Ramos (cell line): ENCODE results near the gene DNAAF8.
"Not testable (repeated sequence)": the region's sequence is repeated elsewhere in the genome, so short reads cannot be mapped to it uniquely, and the experiment has no call there.

ENCODE experiments used
- in situ Hi-C: fragments of 300-500 bp; cut with MboI; formaldehyde crosslinking; loops from one replicate; pipeline ENCODE4 v1.14.3; 2022; ENCODE audit warnings: low sequenced_read_pairs; ENCODE audit not compliant: unreplicated experiment

The DNAAF8 gene

GRCh38 chr16:4714996-4715395 lies 19.3 kb upstream of the DNAAF8 start:
- in situ Hi-C loops = loop anchor here (10.0 kb wide), 1 partner anchor 230 kb away; no protein-coding TSS in a partner anchor

- in situ Hi-C loops = loop anchor here (10.0 kb wide), 1 partner anchor 226 kb away; no protein-coding TSS in a partner anchor
Measured at GRCh38 chr16:4718466-4718865, 15.9 kb upstream of the DNAAF8 start.

DNA sequence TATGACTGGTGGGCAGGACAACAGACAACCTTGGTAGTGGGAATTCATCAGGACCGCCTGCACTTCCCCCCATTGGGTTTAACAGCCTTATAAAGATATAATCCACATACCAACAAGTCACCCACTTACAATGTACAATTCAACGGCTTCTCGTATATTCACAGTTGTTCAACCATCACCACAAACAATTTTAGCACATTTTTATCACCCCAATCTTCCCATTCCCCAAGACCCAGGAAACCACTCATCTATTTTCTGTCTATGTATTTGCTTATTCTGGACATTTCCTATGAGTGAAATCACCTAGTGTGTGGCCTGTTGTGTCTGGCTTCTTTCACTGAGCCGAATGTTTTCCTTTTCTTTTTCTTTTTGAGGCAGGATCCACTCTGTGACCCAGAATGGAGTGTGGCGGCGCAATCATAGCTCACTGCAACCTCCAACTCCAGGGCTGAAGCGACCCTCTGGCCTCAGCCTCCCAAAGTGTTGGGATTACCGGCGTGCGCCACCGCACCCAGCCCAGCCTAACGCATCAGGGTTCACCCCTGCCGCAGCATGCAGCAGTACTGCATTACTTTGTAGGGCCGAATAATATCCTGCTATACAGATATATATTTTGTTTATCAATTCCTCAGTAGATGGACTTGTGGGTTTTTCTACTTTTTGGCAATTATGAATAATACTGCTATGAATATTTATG lies 11.1 kb upstream of the DNAAF8 start:
- in situ Hi-C loops = no loop called here

GRCh38 chr16:4724661-4725270 lies 9.6 kb upstream of the DNAAF8 start:
- in situ Hi-C loops = no loop called here

DNA sequence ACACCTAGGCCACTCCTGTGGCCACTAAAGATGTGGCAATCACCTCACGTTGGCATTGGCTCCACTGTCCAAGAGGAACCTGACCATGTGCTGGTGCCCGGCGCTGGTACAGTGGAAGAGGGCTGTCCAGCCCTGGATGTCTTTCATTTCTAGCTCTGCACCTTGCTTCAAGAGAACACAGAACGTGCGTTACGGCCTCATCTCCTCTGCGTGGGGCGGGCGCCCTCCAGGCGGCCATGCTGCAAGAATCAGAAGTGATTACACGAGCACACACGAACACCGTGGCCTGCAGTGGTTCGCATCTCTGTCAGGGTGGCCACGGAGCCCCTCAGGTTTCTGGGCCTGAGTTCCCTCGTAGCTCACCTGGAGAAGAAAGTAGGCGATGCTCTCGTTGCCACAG lies 7.7 kb upstream of the DNAAF8 start:
- in situ Hi-C loops = no loop called here

DNA sequence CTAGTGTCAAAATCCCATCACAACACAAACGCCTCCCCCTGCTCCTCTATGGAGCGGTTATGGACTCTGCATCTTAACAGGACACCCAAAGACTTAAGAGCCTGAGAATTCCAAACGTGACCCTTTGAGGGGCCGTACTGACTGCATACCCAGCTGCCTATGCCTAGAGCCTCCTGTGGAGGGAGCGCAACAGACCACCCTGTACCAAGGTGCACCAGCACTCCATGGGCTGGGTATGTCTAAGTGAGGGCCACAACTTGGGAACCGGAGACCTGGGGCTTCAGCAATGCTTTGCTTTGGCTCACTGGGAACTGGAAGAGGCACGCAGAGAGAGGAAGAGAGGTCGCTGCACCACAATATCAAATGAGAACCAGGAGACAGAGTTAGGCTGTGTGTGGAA lies 5.7 kb upstream of the DNAAF8 start:
- in situ Hi-C loops = no loop called here

DNA sequence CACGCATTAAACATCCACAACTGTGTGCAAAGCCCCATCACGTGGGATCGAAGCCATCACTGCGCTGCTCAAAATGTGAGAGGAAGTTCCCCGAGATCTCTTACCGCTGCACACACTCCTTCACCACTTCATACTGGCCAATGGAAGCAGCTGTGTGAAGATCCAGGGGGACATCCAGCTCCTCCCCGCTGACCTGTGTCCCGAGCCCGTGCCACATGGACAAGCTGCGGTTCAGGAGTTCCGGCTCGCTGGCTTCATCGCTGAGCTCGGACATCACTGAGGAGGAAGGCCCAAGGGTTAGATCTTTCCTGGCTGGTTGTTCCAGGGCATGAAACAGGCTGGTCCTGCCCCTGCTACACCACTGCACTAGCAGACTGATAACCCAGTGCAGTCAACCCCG lies 4.5 kb upstream of the DNAAF8 start:
- in situ Hi-C loops = no loop called here

DNA sequence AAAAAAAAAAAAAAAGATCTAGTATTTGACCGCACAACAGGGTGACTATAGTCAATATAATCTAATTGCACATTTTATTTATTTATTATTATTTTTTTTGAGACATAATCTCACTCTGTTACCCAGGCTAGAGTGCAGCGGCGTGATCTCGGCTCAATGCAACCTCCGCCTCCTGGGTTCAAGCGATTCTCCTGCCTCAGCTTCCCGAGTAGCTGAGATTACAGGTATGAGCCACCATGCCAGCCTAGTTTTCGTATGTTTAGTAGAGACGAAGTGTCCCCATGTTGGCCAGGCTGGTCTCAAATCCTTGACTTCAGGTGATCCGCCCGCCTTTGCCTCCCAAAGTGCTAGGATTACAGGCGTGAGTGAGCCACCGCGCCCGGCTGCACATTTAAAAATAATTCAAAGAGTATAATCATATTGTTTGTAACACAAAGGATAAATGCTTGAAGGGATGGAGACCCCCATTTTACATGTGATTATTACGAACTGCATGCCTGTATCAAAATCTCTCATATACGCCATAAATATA lies 1.1 kb upstream of the DNAAF8 start:
- in situ Hi-C loops = no loop called here

- in situ Hi-C loops = no loop called here
Measured at GRCh38 chr16:4733747-4734062, 632 bp upstream of the DNAAF8 start.

DNA sequence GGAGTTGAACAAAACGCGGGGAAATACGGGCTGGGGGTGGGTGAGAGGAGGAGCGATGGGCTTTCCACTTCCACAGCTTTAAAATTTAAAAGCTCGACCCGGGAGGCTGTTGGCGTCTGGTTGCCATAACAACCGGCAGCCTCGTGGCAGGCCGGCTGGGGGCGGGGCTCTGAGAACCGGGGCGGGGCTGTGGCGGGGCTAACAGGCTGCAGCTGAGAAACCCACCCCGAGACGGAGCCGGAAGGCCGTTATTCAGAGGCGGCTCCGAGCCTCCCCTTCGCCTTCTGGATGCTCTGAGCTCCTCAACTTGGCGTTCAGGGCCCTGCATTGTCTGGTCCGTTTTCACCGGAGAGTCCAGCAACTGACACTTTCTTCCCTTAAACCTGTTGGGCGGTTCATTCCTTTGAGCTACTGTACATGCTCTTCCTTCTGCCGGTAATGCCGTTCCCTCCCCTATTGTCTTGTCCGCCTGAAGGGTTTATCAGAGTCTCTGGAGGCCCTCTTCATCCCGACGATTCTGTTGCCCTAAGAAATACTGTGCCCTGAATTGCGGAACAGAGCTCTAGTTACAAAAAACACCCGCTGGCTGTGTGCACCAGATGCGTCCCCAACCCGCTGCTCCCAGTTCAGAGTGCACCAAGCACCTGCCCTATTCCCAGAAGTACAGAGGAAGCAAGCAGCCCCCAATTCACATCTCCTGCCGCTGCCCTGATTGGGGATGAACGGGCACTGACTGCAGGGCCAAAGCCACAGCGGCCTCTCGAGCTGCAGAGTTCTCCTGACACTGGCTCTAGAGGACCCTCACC lies 596 bp downstream of the DNAAF8 start:
- in situ Hi-C loops = no loop called here

- in situ Hi-C loops = no loop called here
Measured at GRCh38 chr16:4736546-4736945, 2.2 kb downstream of the DNAAF8 start.

DNA sequence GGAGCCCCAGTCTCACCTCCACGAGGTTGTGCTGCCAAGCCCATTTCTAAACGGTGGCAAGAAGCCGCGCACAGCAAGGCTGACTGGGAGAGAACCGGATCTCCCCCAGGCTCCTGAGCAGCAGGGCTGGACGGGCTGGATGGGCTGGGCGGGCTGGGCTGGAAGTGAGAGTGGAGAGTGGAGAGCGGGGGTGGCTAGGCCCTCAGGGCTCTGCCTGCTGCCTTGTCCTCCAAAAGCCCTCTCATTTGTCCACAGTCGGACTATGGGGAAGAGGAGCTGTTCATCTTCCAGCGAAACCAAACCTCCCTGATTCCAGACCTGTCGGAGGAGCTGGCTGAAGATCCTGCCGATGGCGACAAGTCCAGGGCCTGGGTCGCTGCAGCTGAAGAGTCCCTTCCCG lies 3.2 kb downstream of the DNAAF8 start:
- in situ Hi-C loops = no loop called here

GRCh38 chr16:4738370-4738769 lies 4.0 kb downstream of the DNAAF8 start:
- in situ Hi-C loops = not testable (repeated sequence)

DNA sequence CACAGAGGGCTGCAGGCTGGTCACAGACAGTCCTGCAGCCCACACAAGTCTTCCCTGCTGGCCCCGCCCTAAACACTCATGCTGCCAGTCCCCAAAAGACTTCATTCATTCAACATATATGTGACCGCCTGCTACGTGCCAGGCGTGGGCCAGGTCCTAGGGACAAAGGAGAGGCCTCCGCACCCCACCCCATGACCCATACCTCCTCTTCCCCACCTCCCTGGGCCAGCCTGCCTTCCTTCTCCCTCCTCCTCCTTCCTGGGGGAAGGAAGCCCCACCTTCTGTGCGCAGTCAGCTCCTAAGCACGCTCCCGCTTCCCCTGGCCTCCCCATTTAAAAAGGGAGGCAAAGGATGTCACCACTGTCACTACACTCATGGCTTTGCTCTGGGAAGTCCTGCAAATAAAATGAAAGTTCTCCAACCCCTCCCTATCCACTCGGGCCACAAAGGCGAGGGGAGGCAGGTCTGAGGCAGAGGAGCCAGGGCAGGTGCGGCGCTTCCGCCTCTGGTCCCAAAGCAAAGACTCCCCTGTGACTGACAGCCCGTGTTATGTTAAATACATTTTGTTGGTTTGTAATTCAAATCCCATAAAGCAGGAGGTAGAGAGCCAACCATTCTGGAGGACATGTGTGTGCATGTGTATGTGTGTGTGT lies 9.0 kb downstream of the DNAAF8 start:
- in situ Hi-C loops = no loop called here

DNA sequence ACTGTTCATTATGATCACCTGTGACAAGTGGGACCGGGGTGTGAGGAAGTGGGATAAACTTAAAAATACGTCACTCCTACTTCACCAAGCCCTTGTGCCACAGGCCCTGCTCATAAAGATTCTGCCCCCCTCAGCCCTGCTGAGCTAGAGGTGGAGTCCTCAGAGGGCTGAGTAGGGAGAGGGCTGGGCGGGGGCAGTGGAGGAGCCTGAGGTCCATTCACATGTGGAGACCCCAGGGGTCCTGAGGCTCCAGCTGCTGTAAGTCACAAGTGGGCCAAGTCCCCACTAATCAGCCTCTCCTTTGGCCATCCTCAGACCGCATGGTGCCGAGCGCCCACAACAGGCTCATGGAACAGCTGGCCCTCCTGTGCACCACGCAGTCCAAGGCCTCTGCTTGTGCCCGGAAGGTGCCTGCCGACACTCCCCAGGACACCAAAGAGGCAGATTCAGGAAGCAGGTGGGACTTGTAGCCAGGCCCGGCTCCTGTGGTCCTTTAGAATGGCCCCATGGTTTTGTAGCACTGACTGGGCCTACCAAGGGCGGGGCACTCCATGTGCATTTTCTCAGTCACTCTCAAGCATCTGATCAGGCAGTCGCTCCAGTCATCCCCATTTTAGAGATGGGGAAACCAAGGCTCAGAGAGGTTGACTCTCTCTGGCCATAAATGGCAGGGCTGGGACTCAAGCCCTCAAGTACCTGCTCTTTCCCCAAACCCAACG lies 10.4 kb downstream of the DNAAF8 start:
- in situ Hi-C loops = no loop called here

DNA sequence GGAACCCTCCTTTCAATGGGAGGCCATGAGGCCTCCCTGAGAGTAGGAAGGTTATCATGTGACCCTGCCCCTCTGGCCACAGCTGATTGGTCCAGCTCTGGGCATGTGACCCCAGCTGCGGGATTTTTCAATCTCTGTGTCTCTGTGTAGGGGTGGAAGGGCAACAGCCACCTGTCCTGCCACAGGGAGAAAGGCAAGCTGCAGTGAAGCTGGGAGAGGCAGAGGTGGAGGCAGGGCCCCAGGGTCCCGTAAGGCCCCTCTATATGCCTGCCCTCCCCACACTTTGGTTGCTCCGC lies 10.9 kb downstream of the DNAAF8 start:
- in situ Hi-C loops = no loop called here

GRCh38 chr16:4746215-4746614 lies 11.9 kb downstream of the DNAAF8 start:
- in situ Hi-C loops = no loop called here

DNA sequence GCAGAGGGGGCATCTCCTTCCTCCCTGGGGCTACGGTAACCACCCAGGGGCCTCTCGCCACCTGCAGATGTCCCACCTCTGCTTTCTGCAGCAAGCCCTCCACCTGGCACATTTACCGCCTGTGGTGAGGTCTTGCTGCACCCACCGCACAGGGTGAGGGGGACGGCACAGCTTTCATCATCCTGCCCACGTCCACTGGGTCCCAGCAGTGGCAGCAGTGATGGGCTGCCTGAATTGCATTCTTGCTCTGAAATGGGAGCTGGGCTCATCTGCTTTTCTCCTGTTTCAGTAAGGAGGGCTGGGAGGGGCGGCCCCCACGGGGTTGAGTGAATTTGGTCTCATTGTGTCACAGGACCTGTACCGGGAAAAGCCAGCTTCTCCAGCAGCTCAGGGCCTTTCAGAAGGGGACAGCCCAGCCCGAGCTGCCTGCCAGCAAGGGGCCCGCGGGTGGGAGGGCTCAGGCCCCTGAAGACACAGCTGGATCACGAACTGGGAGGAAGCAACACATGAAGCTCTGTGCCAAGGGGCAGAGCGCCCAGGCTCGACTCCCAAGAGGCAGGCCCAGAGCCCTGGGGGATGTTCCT lies 12.7 kb downstream of the DNAAF8 start:
- in situ Hi-C loops = no loop called here

DNA sequence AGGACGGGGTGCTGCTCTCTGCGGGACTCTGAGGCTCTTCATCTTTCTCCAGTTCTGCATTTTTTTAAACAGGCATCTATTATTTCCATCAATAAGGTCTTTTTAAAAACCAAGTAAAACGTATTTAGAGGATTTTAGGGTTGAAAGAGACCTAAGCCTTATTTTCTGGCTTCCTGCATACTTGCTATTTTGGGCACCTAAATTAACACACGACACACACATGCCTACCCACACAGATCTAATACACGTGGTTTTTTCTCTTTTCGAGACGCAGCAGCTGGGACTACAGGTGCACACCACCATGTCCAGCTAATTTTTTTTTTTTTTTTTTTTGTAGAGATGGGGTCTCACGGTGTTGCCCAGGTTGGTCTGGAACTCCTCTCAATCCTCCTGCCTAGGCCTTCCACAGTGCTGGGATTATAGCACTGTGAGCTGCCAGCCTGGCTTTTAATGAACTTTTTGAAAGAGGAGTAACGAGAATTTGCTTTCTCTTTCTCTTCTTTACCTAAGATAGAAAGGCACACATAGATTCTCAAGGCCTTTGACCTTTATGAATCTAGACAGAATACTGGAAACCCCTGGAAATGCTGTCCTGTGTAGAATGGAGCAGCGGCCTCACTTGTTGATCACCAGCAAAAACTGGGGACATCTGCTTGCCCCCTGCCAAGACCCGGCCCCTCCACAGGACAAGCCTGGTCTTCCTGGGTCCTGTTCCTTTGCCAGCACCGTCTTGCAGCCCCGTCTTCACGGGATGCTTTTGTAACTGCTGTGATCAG lies 13.8 kb downstream of the DNAAF8 start:
- in situ Hi-C loops = no loop called here
